Heart right ventricle (tissue), 16 donors: Measurements from ENCODE around the gene LPP. TPM values are rescaled to one million over a fixed set of nuclear protein-coding genes. Genes with fewer than 3 reads are reported as not detected.

Experiments used
- ATAC-seq, 8 donors: fragments of 200-7000 bp; cut with Tn5 transposase; one replicate each; pipeline ENCODE4 v1.9.1; 2020; ENCODE audit warnings: mild to moderate bottlenecking in 8 of 8, moderate library complexity in 8 of 8, moderate number of reproducible peaks in 1 of 8
- DNase-seq, 2 donors: peaks; one replicate each; pipeline ENCODE4 v3.0.0-alpha.2; 2020
- H3K27ac ChIP-seq, 10 donors: fragments of 200-600 bp; sonication (generic) in 2 of 10; one replicate each; pipeline versions ENCODE4 v1.5.0 to v1.8.0; 2020 to 2022; ENCODE audit warnings: mild to moderate bottlenecking in 3 of 10
- H3K27me3 ChIP-seq, 7 donors: fragments of 200-600 bp; one replicate each; pipeline ENCODE4 v1.8.0; 2021 to 2022; ENCODE audit warnings: mild to moderate bottlenecking in 2 of 7
- H3K36me3 ChIP-seq, 9 donors: fragments of 200-600 bp; sonication (generic) in 1 of 9; one replicate each; pipeline versions ENCODE4 v1.5.0 to v1.8.0; 2020 to 2022; ENCODE audit warnings: mild to moderate bottlenecking in 2 of 9
- H3K4me1 ChIP-seq, 9 donors: fragments of 200-600 bp; sonication (generic) in 1 of 9; one replicate each; pipeline versions ENCODE4 v1.5.0 to v1.8.0; 2020 to 2022; ENCODE audit warnings: mild to moderate bottlenecking in 4 of 9
- H3K4me3 ChIP-seq, 10 donors: fragments of 200-600 bp; sonication (generic) in 2 of 10; one replicate each; pipeline versions ENCODE4 v1.5.0 to v1.8.0; 2020 to 2022; ENCODE audit warnings: mild to moderate bottlenecking in 7 of 10, moderate library complexity in 2 of 10
- H3K9me3 ChIP-seq, 11 donors: fragments of 200-600 bp in 10 of 11; sonication (generic) in 2 of 11; one replicate each; pipeline versions ENCODE4 v1.5.0 to v1.8.0; 2013 to 2022; ENCODE audit warnings: mild to moderate bottlenecking in 2 of 11, control low read depth in 1 of 11, moderate library complexity in 1 of 11
- CTCF ChIP-seq, 9 donors: fragments of 200-600 bp; sonication (generic) in 2 of 9; IDR thresholded peaks; one replicate each; pipeline versions ENCODE4 v1.5.0 to v1.8.0; 2021 to 2022; ENCODE audit warnings: antibody characterized with exemption in 9 of 9, mild to moderate bottlenecking in 5 of 9, moderate library complexity in 1 of 9
- WGBS, 2 donors: extraction: QIAGEN DNeasy Blood & Tissue Kit; methylation state at CpG; one replicate each; pipeline ENCODE4 v1.1.7; 2013; ENCODE audit warnings: inconsistent platforms in 1 of 2; 5-methylcytosine and 5-hydroxymethylcytosine counted together
- intact Hi-C, 10 donors: fragments of 100-400 bp; cut with DNase I; formaldehyde crosslinking; loops; one replicate each; pipeline versions ENCODE4 v1.11.1 to v1.14.2; 2022
- polyA plus RNA-seq, 2 donors: library from polyadenylated mRNA; stranded (reverse); fragments of 200-250 nt; gene quantifications; one replicate each; pipeline ENCODE4 v1.2.3, GENCODE V29; 2013
- total RNA-seq, 10 donors: library from RNA; stranded (reverse); fragmentation: NEBNext Ultra II Directional in 3 of 10; extraction: Animal tissue kit (Norgen Biotek cat#: 25700) in 3 of 10; gene quantifications; one replicate each; pipeline versions ENCODE4 v1.2.1 to v1.2.4, GENCODE V29; 2021 to 2023
- donor health status: Arrhythmogenic right ventricular cardiomyopathy.
- donor health status: ischemic (EF 13 %, LVEDD 7.1; RV severe dilation, severe dysfunction).
- donor health status: healthy with polysubstance abuse.
- donor health status: DM: no; HTN: yes; CAD: no.
- donor health status: DM: no; HTN: no; CAD: no.
- donor health status: ischemic (EF 25% LVEDD 6.9; RV normal size, moderate dysfunction).
- donor health status: ischemic (EF 25% LVEDD 5.7; RV mildly dilated, moderate dysfunction).
- donor health status: healthy.
- donor health status: DM: yes; HTN: yes; CAD: no.
- donor health status: Ischemic cardiomyopathy.
- donor health status: ischemic (EF 35%, LVEDD 5.7; RV mildly dilated, moderate dysfunction).
- donor health status: nonischemic (EF 11% LVEDD 7.7; RV severe dilation, severe dysfunction).
- donor health status: DM: yes; HTN: yes; CAD: no.
- donor health status: PGD.
- donor health status: ischemic (EF 29% LVEDD 5.4; RV normal size, mild dysfunction).
- donor health status: nonischemic (EF 23%, LVEDD 6.1; RV moderate dilation, normal function).

Gene LPP
- total and polyA plus RNA-seq, 12 donors, result 8.5 to 188 (median 140) TPM

DNA sequence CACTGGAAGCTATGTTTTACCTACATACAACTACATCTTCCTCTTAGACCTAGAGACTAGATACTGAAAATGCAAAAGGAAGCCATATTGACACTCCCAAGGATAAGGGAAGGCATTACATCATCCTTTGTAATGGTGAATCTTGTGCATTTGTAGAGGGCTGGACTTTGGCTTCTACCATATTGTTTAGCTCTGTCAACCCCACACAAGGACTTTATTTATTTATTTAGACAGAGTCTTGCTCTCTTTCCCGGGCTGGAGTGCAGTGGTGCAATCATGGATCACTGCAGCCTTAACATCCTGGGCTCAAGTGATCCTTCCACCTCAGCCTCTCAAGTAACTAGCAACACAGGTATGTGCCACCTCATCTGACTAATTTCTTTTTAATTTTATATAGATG lies 686.3 kb downstream of the LPP start:
- Histone ChIP-seq H3K27me3 (no peaks in the 10 kb centered on the region), H3K27ac (no peak overlapping the region), H3K36me3 (no peaks in the 10 kb centered on the region), H3K9me3 (no peaks in the 10 kb centered on the region), H3K4me1 (peaks cover 0 to 33% (median under 1%) of the 10 kb centered on the region in 9 donors), H3K4me3 (no peak overlapping the region)
- no peak for TF ChIP-seq CTCF (IDR thresholded peaks at IDR 0.05)
- 86 to 88% methylated on average over 1 of the region's 1 CpG for WGBS, 2 donors
- intact Hi-C loops, result no loop called here
- DNase-seq (no peak), ATAC-seq (no peak)

GRCh38 chr3:188841906-188842305 lies 687.9 kb downstream of the LPP start:
- Histone ChIP-seq H3K36me3 (no peaks in the 10 kb centered on the region), H3K27me3 (no peaks in the 10 kb centered on the region), H3K9me3 (no peaks in the 10 kb centered on the region), H3K4me3 (no peak overlapping the region), H3K27ac (peak overlapping the region in 1 of 10 donors; percentile 48), H3K4me1 (peaks cover 0 to 33% (median 4%) of the 10 kb centered on the region in 9 donors)
- intact Hi-C loops, result no loop called here
- DNase-seq, result no peak
- WGBS, 2 donors, result 83 to 99% methylated on average over 3 of the region's 3 CpGs
- no peak for ATAC-seq
- no peak for TF ChIP-seq CTCF (IDR thresholded peaks at IDR 0.05)

- peaks cover 0 to 33% (median 4%) of the 10 kb centered on the region in 9 donors for H3K4me1 ChIP-seq
- H3K4me3 ChIP-seq, result no peak overlapping the region
- H3K36me3 ChIP-seq, result no peaks in the 10 kb centered on the region
- no peaks in the 10 kb centered on the region for H3K9me3 ChIP-seq
- no peak for DNase-seq
- TF ChIP-seq CTCF (IDR thresholded peaks at IDR 0.05), result no peak
- H3K27me3 ChIP-seq, result no peaks in the 10 kb centered on the region
- 89 to 93% methylated on average over 1 of the region's 1 CpG for WGBS, 2 donors
- intact Hi-C loops, result no loop called here
- no peak for ATAC-seq
- H3K27ac ChIP-seq, result peak overlapping the region in 1 of 10 donors; percentile 48
Measured at GRCh38 chr3:188842639-188843038, 688.7 kb downstream of the LPP start.

GRCh38 chr3:188844096-188844495 lies 690.1 kb downstream of the LPP start:
- H3K27me3 ChIP-seq, result no peaks in the 10 kb centered on the region
- intact Hi-C loops, result no loop called here
- TF ChIP-seq CTCF (IDR thresholded peaks at IDR 0.05), result no peak
- DNase-seq (no peak), ATAC-seq (no peak)
- no peak overlapping the region for H3K4me3 ChIP-seq
- no peaks in the 10 kb centered on the region for H3K36me3 ChIP-seq
- 55 to 60% methylated on average over 1 of the region's 1 CpG for WGBS, 2 donors
- peaks cover 0 to 33% (median 4%) of the 10 kb centered on the region in 9 donors for H3K4me1 ChIP-seq
- H3K9me3 ChIP-seq, result no peaks in the 10 kb centered on the region
- no peak overlapping the region for H3K27ac ChIP-seq
